Panc1 (cell line): Measurements from ENCODE around the gene SART3. TPM values are rescaled to one million over a fixed set of nuclear protein-coding genes. Genes with fewer than 3 reads are reported as not detected.

ENCODE experiments used
- ATAC-seq: fragments of 200-7000 bp; cut with Tn5 transposase; 2 replicates; pipeline ENCODE4 v1.9.1; 2020; ENCODE audit warnings: mild to moderate bottlenecking, moderate library complexity
- BruUV-seq: library from RNA; stranded (reverse); fragments of 400-500 nt; replicated peaks from 2 replicates; lab custom pipeline; 2021; lab: Mats Ljungman, UMichigan
- CTCF ChIA-PET: fragments of 300-600 bp; sonication (Branson Sonifier 250); formaldehyde crosslinking; loops from one replicate; lab custom pipeline; 2022; ENCODE audit warnings: antibody characterized with exemption; lab: Charles Lee
- POLR2A ChIA-PET: fragments of 300-600 bp; sonication (Branson Sonifier 250); formaldehyde crosslinking; loops from one replicate; lab custom pipeline; 2022; ENCODE audit warnings: antibody characterized with exemption; lab: Charles Lee
- DNase-seq: peaks from one replicate; pipeline ENCODE4 v3.0.0-alpha.2; 2010; ENCODE audit warnings: low read depth, low spot score
- H3K27ac ChIP-seq: 2 replicates; pipeline ENCODE4 v1.5.1; 2011; ENCODE audit warnings: mild to moderate bottlenecking, low read length, inconsistent platforms
- H3K27me3 ChIP-seq: fragments of 200-500 bp; sonication (Bioruptor generic); 2 replicates; pipeline ENCODE4 v1.6.0; 2014; ENCODE audit warnings: low read length, inconsistent platforms; ENCODE audit not compliant: control insufficient read depth, insufficient read depth
- H3K36me3 ChIP-seq: fragments of 200-500 bp; sonication (Bioruptor generic); 2 replicates; pipeline ENCODE4 v1.5.1; 2014; ENCODE audit warnings: inconsistent platforms, mild to moderate bottlenecking, low read length, moderate library complexity; ENCODE audit not compliant: control insufficient read depth, insufficient read depth
- H3K4me1 ChIP-seq: 2 replicates; pipeline ENCODE4 v1.5.1; 2011; ENCODE audit warnings: inconsistent platforms, mild to moderate bottlenecking, low read length, moderate library complexity; ENCODE audit not compliant: control insufficient read depth, insufficient read depth
- H3K4me3 ChIP-seq, 2 experiments: 2 replicates each; pipeline ENCODE4 v1.5.1; 2011 to 2012; ENCODE audit warnings: low read depth in 2 of 2, low read length in 2 of 2, mild to moderate bottlenecking in 2 of 2, inconsistent platforms in 1 of 2, moderate library complexity in 1 of 2
- H3K9me3 ChIP-seq: fragments of 200-500 bp; sonication (Bioruptor generic); 2 replicates; pipeline ENCODE4 v1.5.1; 2014; ENCODE audit warnings: low read depth, mild to moderate bottlenecking, inconsistent platforms, low read length, moderate library complexity; ENCODE audit not compliant: control insufficient read depth, insufficient read depth
- CTCF ChIP-seq: fragments of 450-650 bp; IDR thresholded peaks from 2 replicates; pipeline ENCODE4 v1.5.1; 2017; ENCODE audit warnings: mild to moderate bottlenecking
- POLR2AphosphoS5 ChIP-seq: IDR thresholded peaks from 2 replicates; pipeline ENCODE4 v1.6.1; 2012; ENCODE audit warnings: mild to moderate bottlenecking, low read depth, low read length, moderate library complexity
- REST ChIP-seq, 2 experiments: IDR thresholded peaks; 2 replicates each; pipeline ENCODE4 v1.6.1; 2011 to 2012; ENCODE audit warnings: low read depth in 2 of 2, control low read depth in 1 of 2, low read length in 1 of 2, mild to moderate bottlenecking in 1 of 2, moderate library complexity in 1 of 2; ENCODE audit not compliant: insufficient read depth in 1 of 2
- SIN3A ChIP-seq: IDR thresholded peaks from 2 replicates; pipeline ENCODE4 v1.6.1; 2012; ENCODE audit warnings: low read depth, mild to moderate bottlenecking, low read length, moderate library complexity, borderline replicate concordance; ENCODE audit not compliant: insufficient read depth
- TCF7L2 ChIP-seq: IDR thresholded peaks from 2 replicates; pipeline ENCODE4 v1.6.1; 2011; ENCODE audit warnings: mild to moderate bottlenecking, low read depth, low read length, inconsistent platforms
- in situ Hi-C: cut with HindIII; loops from 2 replicates; pipeline ENCODE4 v1.10.0; 2016; ENCODE audit warnings: low sequenced_read_pairs, low pct_unique_long_range_greater_than_20kb
- intact Hi-C: fragments of 100-400 bp; cut with micrococcal nuclease; formaldehyde crosslinking; loops from one replicate; pipeline ENCODE4 v1.10.0; 2022; ENCODE audit not compliant: unreplicated experiment
- total RNA-seq: library from RNA; stranded (reverse); gene quantifications from one replicate; pipeline ENCODE4 v1.2.1, GENCODE V29; 2021; ENCODE audit not compliant: unreplicated experiment

Gene SART3
- total RNA-seq, 1 experiment from 2014 or later = 55.9 TPM

- no peak overlapping the region for H3K4me3 ChIP-seq
- H3K36me3 ChIP-seq = peaks cover 26% of the 10 kb centered on the region
- H3K27ac ChIP-seq = no peak overlapping the region
- ATAC-seq = no peak
- BruUV-seq = no TSS peak
- H3K4me1 ChIP-seq = peaks cover 7% of the 10 kb centered on the region
- in situ Hi-C loops (no loop called here), intact Hi-C loops (no loop called here)
- no peak for TF ChIP-seq TCF7L2
- ChIA-PET CTCF (interaction anchor here (0.5 kb wide), 1 partner anchor 101 kb away, joined by 9 read pairs; no protein-coding TSS in a partner anchor), POLR2A (no interaction called here)
- no peaks in the 10 kb centered on the region for H3K9me3 ChIP-seq
- DNase-seq = no peak
- H3K27me3 ChIP-seq = no peaks in the 10 kb centered on the region
Measured at GRCh38 chr12:108518716-108519496, 42.1 kb downstream of the SART3 start.

- Histone ChIP-seq H3K36me3 (peaks cover 22% of the 10 kb centered on the region), H3K4me1 (peaks cover 7% of the 10 kb centered on the region), H3K4me3 (no peak overlapping the region), H3K9me3 (no peaks in the 10 kb centered on the region), H3K27ac (no peak overlapping the region), H3K27me3 (no peaks in the 10 kb centered on the region)
- no TSS peak for BruUV-seq
- no peak for TF ChIP-seq CTCF
- no peak for TF ChIP-seq POLR2AphosphoS5
- no peak for TF ChIP-seq REST (IDR thresholded peaks at IDR 0.05; ENCODE audit: insufficient read depth in 1 of 2, low read depth in 2 of 2, low read length in 1 of 2)
- no peak for TF ChIP-seq TCF7L2
- no peak for TF ChIP-seq SIN3A
- ChIA-PET POLR2A (no interaction called here), CTCF (interaction anchor here (0.5 kb wide), 1 partner anchor 102 kb away, joined by 9 read pairs; no protein-coding TSS in a partner anchor)
- intact Hi-C loops = no loop called here
- DNase-seq (no peak), ATAC-seq (no peak)
- in situ Hi-C loops = no loop called here
Measured at GRCh38 chr12:108518101-108518715, 42.8 kb downstream of the SART3 start.
